Inferior parietal cortex (tissue), 1 donor: ENCODE results near the gene AKR1A1.
A peak's percentile ranks its signal among the peaks of the same experiment; 100 is the strongest.
"Not testable (repeated sequence)": the region's sequence is repeated elsewhere in the genome, so short reads cannot be mapped to it uniquely, and the experiment has no call there.

Experiments
- DNase-seq: peaks from one replicate; pipeline ENCODE4 v3.0.0-alpha.2; 2016; ENCODE audit errors: extremely low spot score

The AKR1A1 gene

GRCh38 chr1:45569962-45570581 is 19.4 kb downstream of the AKR1A1 start:
- peak; percentile 94 for DNase-seq

- no peak for DNase-seq
These were observed 20.0 kb downstream of the AKR1A1 start for GRCh38 chr1:45570631-45571030.

- DNase-seq: no peak
These were observed 22.7 kb downstream of the AKR1A1 start for GRCh38 chr1:45573231-45573804.

GRCh38 chr1:45574105-45574626 is 23.5 kb downstream of the AKR1A1 start:
- DNase-seq: no peak

GRCh38 chr1:45583264-45583665 is 32.6 kb downstream of the AKR1A1 start:
- peak; percentile 98 for DNase-seq

GRCh38 chr1:45583666-45584350 is 33.2 kb downstream of the AKR1A1 start, which contains the start of gene NASP:
Gene NASP (plus strand): TSS chr1:45584041. CDS start chr1:45584147, 106 bp downstream.
- peak; percentile 91 for DNase-seq

GRCh38 chr1:45584351-45585109 is 33.9 kb downstream of the AKR1A1 start:
- peak; percentile 79 for DNase-seq

- DNase-seq: no peak
These were observed 34.4 kb downstream of the AKR1A1 start for GRCh38 chr1:45585110-45585426.

- no peak for DNase-seq
These were observed 35.0 kb downstream of the AKR1A1 start for GRCh38 chr1:45585496-45586075.

- DNase-seq: no peak
These were observed 36.1 kb downstream of the AKR1A1 start for GRCh38 chr1:45586769-45587168.

- no peak for DNase-seq
These were observed 39.2 kb downstream of the AKR1A1 start for GRCh38 chr1:45589861-45590260.

- no peak for DNase-seq
These were observed 43.8 kb downstream of the AKR1A1 start for GRCh38 chr1:45594412-45594811.

- not testable (repeated sequence) for DNase-seq
These were observed 46.1 kb downstream of the AKR1A1 start for GRCh38 chr1:45596765-45597164.

GRCh38 chr1:45604239-45604638 is 53.6 kb downstream of the AKR1A1 start:
- DNase-seq: no peak

GRCh38 chr1:45607404-45608074 is 56.9 kb downstream of the AKR1A1 start:
- DNase-seq: no peak

GRCh38 chr1:45608175-45609156 is 57.8 kb downstream of the AKR1A1 start:
- DNase-seq: no peak

- DNase-seq: no peak
These were observed 60.1 kb downstream of the AKR1A1 start for GRCh38 chr1:45610589-45611226.

- DNase-seq: no peak
These were observed 62.4 kb downstream of the AKR1A1 start for GRCh38 chr1:45612941-45613579.

- DNase-seq: no peak
These were observed 65.3 kb downstream of the AKR1A1 start for GRCh38 chr1:45615885-45616284.
